ENCODE data around the gene GJB5.

- TF ChIP-seq CTCF (IDR thresholded peaks at IDR 0.05) = no peak
- TF ChIP-seq POLR2AphosphoS5 (IDR thresholded peaks at IDR 0.05; ENCODE audit: low read depth, low read length) = no peak
Measured at GRCh38 chr1:34784751-34785221, 29.9 kb downstream of the GJB5 start.
